SJCRH30 (cell line): Measurements from ENCODE around the gene ARG2. TPM values are rescaled to one million over a fixed set of nuclear protein-coding genes. Genes with fewer than 3 reads are reported as not detected.

Experiments used
- DNase-seq, 2 experiments: peaks; one replicate each; pipeline ENCODE4 v3.0.0-alpha.2; 2015 to 2020
- H3K27ac ChIP-seq: fragments of 250-450 bp; sonication (Bioruptor Pico); 2 replicates; pipeline ENCODE4 v1.5.1; 2020; ENCODE audit warnings: mild to moderate bottlenecking, moderate library complexity
- H3K27me3 ChIP-seq: fragments of 250-450 bp; sonication (Bioruptor Pico); 2 replicates; pipeline ENCODE4 v1.5.1; 2020; ENCODE audit warnings: mild to moderate bottlenecking, moderate library complexity
- H3K36me3 ChIP-seq: fragments of 250-450 bp; sonication (Bioruptor Pico); 2 replicates; pipeline ENCODE4 v1.5.1; 2020; ENCODE audit warnings: mild to moderate bottlenecking, moderate library complexity
- H3K4me1 ChIP-seq: fragments of 250-450 bp; sonication (Bioruptor Pico); 2 replicates; pipeline ENCODE4 v1.5.1; 2020; ENCODE audit warnings: mild to moderate bottlenecking, moderate library complexity
- H3K4me3 ChIP-seq: fragments of 250-450 bp; sonication (Bioruptor Pico); 2 replicates; pipeline ENCODE4 v1.5.1; 2020; ENCODE audit warnings: mild to moderate bottlenecking, moderate library complexity
- H3K9me3 ChIP-seq: fragments of 250-450 bp; sonication (Bioruptor Pico); replicated peaks from 2 replicates; pipeline ENCODE4 v1.5.1; 2020; ENCODE audit warnings: mild to moderate bottlenecking, moderate library complexity
- total RNA-seq: library from RNA; depleted of rRNA; stranded (reverse); fragments of >200 nt; shearing (Covaris generic); gene quantifications from 2 replicates; pipeline ENCODE4 v1.2.3, GENCODE V29; 2014; rRNA removed

The ARG2 gene
- 8.6 and 9.7 TPM in 2 replicates for total RNA-seq

DNA sequence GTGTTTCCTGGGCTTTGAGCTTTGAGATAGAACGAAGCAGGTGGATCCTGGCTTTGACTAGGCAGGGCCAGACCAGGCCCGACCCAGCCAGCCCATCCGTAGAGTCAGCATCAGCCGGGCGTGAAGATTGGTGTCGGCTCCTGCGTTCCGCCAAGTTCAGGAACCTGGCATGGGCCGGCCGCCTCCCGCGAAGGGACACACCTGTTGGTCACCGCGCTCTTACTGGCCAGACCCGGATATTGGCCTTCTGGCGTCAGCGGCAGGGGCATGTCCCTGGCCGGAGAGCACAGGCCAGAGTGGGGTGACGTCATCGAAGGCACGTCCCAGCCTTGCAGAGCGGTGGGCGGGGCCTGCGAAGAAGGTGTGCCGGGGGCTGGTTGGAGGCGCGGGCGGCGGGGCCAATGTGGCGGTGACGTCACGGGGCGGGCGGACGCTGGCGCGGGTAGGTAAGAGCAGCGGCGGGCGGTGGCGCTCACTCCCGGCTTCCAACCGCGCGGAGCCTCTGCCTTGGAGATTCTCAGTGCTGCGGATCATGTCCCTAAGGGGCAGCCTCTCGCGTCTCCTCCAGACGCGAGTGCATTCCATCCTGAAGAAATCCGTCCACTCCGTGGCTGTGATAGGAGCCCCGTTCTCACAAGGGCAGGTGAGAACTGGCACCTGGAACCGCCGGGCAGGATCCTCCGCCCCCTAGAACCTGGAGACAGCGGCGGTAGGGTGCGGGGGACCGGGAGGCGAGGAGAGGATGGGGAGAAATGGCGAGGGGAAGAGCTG is at the start of gene ARG2:
ARG2 (plus strand) TSS at position 475 of the 771 bp plus-strand sequence; CDS start at position 533, 58 bp downstream.
- H3K4me3 ChIP-seq, result peak within 1 kb of the TSS; percentile 67

DNA sequence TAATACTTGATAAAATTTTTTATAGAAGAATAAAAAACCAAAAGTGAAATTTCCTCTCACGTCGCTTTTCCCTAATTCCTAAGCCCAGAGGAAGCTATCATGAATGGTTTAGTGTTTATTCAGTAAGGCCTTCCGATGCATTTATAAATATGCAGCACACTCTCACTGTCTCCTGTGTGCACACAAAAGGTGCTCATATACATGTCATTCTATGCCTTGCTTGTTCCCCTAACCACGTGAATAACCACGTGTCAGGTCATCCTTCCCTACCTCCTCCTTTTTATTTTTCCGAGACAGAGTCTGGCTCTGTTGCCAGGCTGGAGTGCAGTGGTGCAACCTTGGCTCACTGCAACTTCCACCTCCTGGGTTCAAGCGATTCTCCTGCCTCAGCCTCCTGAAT is 49.3 kb upstream of the ARG2 start:
- no peaks in the 10 kb centered on the region; the same call in 1 of the 2 replicates for H3K27me3 ChIP-seq
- H3K9me3 ChIP-seq, result no peaks in the 10 kb centered on the region
- no peak overlapping the region for H3K4me3 ChIP-seq
- H3K36me3 ChIP-seq, result no peaks in the 10 kb centered on the region
- DNase-seq, result no peak
- no peak overlapping the region for H3K27ac ChIP-seq
- peaks cover 19% of the 10 kb centered on the region for H3K4me1 ChIP-seq

More for the DNA sequence above, at the start of gene ARG2:
- peak; percentile 89 to 93 for DNase-seq
- no peaks in the 10 kb centered on the region for H3K9me3 ChIP-seq
- no peaks in the 10 kb centered on the region for H3K4me1 ChIP-seq
- no peaks in the 10 kb centered on the region for H3K27me3 ChIP-seq
- H3K27ac ChIP-seq, result peak within 1 kb of the TSS; percentile 22; the same call in 1 of the 2 replicates
- H3K36me3 ChIP-seq, result no peaks in the 10 kb centered on the region

DNA sequence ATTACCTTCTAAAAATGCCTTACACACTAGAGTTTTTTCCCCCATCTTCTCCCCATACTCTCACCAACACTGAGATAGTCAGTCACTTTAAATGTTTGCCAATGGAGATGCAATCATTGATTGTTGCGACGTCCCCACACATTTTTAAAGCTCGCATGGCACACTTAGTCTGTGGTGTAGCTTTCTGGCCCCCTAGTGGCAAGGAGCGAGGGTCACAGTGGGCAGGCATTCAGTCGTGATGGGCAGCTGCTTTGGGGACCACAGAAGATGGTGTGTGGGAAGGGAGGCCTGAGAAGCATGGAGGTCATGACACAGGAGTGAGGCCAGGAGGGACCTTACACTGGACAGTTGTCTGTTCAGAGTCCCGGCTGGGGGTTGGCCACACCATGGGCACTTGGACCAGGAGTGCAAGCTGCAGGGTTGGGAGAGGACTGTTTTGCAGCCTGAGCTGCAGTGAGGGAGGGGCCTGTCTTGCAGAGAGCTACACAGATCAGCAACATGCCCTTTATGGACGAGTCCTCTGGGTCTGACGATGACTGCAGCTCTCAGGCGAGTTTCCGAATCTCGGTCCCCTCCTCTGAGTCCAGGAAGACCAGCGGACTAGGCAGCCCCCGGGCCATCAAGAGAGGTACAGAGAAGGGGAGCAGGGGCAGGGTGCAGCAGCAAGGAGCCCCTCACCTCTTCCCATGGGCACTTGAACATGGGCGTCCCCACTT is 48.3 kb upstream of the ARG2 start:
- Histone ChIP-seq H3K4me1 (peaks cover 14% of the 10 kb centered on the region), H3K27me3 (no peaks in the 10 kb centered on the region; the same call in 1 of the 2 replicates), H3K27ac (no peak overlapping the region), H3K9me3 (no peaks in the 10 kb centered on the region), H3K36me3 (no peaks in the 10 kb centered on the region), H3K4me3 (no peak overlapping the region)
- peak; percentile 56 to 76 for DNase-seq

DNA sequence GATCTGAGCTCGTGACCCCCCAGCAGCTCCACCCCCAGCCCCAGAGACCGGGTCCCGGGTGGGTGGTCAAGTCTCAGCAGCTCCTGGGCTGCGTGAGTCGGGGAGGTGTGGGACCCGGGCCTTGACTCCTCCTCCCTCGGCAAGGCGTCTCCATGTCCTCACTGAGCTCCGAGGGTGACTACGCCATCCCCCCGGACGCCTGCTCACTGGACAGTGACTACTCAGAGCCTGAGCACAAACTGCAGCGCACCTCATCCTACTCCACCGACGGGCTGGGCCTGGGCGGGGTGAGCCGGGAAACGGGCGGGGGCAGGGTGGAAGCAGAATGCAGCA is 47.8 kb upstream of the ARG2 start:
- Histone ChIP-seq H3K36me3 (no peaks in the 10 kb centered on the region), H3K4me3 (no peak overlapping the region), H3K9me3 (no peaks in the 10 kb centered on the region), H3K27ac (no peak overlapping the region), H3K4me1 (peaks cover 9% of the 10 kb centered on the region; the same call in 1 of the 2 replicates), H3K27me3 (no peaks in the 10 kb centered on the region; the same call in 1 of the 2 replicates)
- DNase-seq, result no peak

DNA sequence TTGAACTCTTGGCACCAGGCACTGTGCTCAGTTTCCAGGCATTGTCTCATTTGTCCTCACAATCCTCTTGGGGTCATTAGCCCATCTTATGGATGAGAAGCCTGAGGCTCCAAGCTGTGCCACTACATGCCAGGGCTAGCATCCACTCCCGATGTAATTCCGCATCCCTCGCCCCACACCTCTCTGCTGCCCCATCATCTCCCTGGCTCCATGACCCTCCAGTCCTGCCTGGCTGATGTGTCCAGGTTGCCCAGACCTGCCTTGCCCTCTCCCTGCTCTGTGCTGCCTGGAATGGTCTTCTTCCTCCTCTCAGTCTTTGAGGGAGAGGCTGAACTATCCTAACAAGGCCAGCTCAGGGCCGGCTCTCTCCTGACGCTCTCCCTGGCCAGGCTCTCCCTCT is 47.1 kb upstream of the ARG2 start:
- H3K36me3 ChIP-seq, result no peaks in the 10 kb centered on the region
- H3K27me3 ChIP-seq, result no peaks in the 10 kb centered on the region; the same call in 1 of the 2 replicates
- no peak for DNase-seq
- H3K27ac ChIP-seq, result no peak overlapping the region
- H3K4me3 ChIP-seq, result no peak overlapping the region
- no peaks in the 10 kb centered on the region for H3K9me3 ChIP-seq
- peaks cover 2% of the 10 kb centered on the region; the same call in 1 of the 2 replicates for H3K4me1 ChIP-seq

DNA sequence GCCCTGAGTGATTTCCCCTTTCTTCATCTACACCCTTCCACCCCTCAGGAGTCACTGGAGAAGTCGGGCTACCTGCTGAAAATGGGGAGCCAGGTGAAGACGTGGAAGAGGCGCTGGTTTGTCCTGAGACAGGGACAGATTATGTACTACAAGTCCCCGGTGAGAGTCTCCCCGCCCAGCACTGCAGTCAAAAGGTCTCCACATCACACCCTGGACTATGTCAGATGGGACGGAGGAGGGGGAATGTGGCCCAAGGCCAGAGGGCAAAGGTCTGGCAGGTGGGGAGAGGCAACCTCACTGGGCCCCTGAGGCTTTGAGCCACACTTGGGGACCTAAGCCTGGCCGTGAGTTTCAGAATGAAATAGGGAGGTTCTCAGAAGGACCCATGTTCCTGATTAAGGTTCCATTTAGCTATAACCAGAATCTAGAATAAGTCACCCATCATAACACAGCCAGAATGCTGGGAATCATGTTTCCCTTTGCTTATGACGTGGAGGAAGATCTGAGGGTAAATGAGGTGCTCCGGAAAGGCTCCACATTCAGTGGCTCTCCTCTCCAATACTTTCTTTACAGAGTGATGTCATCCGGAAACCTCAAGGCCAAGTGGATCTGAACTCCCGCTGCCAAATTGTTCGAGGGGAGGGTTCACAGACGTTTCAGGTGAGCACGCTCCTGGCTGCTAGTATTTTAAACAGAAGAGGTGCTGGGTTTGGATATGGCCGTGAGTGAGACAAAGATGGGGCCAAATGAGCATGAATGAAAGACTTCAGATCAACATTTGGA is 46.3 kb upstream of the ARG2 start:
- no peaks in the 10 kb centered on the region for H3K4me1 ChIP-seq
- no peaks in the 10 kb centered on the region for H3K36me3 ChIP-seq
- H3K4me3 ChIP-seq, result no peak overlapping the region
- H3K9me3 ChIP-seq, result no peaks in the 10 kb centered on the region
- no peak for DNase-seq
- no peak overlapping the region for H3K27ac ChIP-seq
- H3K27me3 ChIP-seq, result no peaks in the 10 kb centered on the region; the same call in 1 of the 2 replicates

DNA sequence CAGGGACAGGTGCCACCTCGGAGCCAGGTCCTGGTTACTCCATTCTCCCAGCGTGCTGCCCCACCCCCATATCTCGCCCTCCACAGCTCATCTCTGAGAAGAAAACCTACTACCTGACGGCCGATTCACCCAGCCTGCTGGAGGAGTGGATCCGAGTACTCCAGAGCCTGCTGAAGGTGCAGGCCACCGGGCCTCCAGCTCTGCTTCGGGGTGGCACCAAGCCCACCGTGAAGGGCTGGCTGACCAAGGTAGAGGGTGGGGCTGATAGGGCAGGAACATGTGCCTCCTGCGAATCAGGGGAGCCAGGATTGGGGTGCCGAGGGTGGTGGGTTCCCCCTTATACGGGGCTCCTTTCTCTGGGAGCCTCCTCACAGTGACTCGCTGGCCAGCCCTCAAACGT is 45.6 kb upstream of the ARG2 start:
- no peaks in the 10 kb centered on the region for H3K36me3 ChIP-seq
- no peak for DNase-seq
- no peak overlapping the region for H3K4me3 ChIP-seq
- no peak overlapping the region for H3K27ac ChIP-seq
- H3K4me1 ChIP-seq, result no peaks in the 10 kb centered on the region
- H3K9me3 ChIP-seq, result no peaks in the 10 kb centered on the region
- H3K27me3 ChIP-seq, result no peaks in the 10 kb centered on the region; the same call in 1 of the 2 replicates

DNA sequence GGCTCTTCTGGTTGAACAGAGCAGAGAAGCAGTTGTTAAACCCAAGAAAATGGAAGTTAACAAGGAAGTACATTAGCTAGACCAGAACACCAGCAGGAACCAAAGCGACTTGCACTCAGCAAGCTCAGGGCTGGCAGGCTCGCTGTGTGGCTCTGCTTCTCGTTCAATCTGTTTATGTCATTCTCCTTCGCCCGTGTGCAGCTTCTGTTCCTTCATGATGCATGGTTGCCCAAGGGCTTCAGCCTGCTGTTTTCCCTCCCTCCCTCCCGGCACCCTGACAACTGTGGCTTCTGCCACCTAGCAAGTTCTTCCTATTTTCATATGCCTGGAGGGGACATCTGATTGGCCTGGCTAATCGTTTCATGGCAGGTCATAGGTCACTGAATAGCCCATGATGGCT is 44.9 kb upstream of the ARG2 start:
- Histone ChIP-seq H3K27me3 (no peaks in the 10 kb centered on the region; the same call in 1 of the 2 replicates), H3K27ac (no peak overlapping the region), H3K36me3 (no peaks in the 10 kb centered on the region), H3K4me3 (no peak overlapping the region), H3K4me1 (no peaks in the 10 kb centered on the region), H3K9me3 (no peaks in the 10 kb centered on the region)
- DNase-seq, result no peak

DNA sequence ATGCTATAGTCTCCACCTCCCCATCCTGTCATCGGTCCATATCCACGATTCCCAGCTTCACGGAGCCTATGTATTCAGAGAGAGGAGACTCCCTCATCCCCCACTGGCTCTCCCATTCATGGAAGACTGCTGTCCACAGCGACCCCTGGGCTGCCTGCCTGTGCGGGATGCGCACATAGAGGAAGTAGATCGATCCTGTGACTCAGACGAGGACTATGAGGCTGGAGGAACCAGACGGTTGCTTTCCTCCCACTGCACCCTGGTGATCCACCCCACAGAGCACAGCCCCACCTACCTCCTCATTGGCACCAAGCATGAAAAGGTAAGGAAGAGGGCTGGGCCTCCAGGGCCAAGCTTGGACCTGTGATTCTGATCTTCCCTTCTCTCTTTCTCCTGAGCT is 44.0 kb upstream of the ARG2 start:
- Histone ChIP-seq H3K27me3 (no peaks in the 10 kb centered on the region; the same call in 1 of the 2 replicates), H3K4me1 (no peaks in the 10 kb centered on the region), H3K4me3 (no peak overlapping the region), H3K27ac (no peak overlapping the region), H3K36me3 (no peaks in the 10 kb centered on the region), H3K9me3 (no peaks in the 10 kb centered on the region)
- no peak for DNase-seq

DNA sequence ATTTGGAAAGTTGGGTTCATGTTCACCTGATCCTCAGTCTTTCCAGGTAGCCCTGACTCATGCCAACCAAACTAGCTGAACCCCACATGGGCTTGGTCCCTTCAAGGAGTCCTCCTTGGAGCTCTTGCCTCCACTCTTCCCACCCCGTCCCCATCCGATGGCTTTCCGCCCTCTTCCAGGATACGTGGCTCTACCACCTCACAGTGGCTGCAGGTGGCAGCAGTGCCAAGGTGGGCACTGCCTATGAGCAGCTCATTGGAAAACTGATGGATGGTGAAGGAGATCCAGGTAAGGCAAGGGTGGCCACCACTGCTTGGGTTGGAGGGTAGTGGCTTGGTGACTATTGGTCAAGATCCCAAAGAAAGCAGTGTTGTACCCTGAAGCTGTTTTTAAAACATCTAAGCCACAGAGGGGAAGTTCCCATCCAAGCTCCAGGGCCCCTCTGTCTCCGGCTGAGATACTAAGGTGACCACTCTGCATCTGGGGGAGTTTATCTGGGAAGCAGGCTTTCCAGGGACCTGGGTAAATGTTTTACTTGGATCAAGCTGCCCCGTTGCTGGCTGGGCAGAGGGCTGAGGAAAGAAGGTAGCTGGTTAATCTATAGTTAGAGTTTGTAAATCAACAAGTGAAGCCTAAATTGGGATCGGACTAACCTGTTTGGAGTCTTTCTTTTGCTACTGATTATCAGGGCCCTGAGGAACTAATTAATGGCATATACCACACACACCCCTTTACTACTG is 43.3 kb upstream of the ARG2 start:
- Histone ChIP-seq H3K4me1 (no peaks in the 10 kb centered on the region), H3K27ac (no peak overlapping the region), H3K27me3 (no peaks in the 10 kb centered on the region; the same call in 1 of the 2 replicates), H3K36me3 (no peaks in the 10 kb centered on the region), H3K4me3 (no peak overlapping the region), H3K9me3 (no peaks in the 10 kb centered on the region)
- no peak for DNase-seq

DNA sequence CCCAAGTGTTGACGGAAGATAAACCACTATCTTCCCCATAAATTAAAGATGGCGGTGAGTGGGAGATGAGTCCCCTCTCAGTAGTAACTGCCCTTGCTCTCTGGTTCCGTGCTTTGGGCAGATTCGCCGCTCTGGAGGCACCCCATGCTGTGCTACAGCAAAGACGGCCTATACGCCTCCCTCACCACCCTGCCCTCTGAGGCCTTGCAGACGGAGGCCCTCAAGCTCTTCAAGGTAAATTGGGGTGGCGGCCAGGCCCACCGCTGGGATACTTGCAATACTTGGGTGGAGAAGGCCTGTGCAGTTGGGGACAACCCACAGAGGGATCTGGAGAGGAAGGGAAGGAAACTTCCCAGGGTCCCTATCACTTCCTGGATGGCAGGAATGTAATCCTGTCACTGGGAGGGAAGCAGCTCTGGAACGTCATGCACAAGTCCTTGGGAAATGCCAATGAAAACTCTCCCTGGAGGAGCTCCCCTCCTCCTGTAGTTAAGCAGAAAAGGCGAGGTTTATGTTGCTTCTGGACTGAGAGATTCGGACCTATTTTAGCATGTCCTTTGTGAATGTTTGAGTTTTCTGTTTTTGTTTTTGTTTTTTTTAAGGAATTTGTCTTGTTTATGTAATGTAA is 42.4 kb upstream of the ARG2 start:
- H3K27ac ChIP-seq, result no peak overlapping the region
- H3K4me3 ChIP-seq, result no peak overlapping the region
- no peaks in the 10 kb centered on the region for H3K4me1 ChIP-seq
- H3K9me3 ChIP-seq, result no peaks in the 10 kb centered on the region
- no peaks in the 10 kb centered on the region for H3K36me3 ChIP-seq
- H3K27me3 ChIP-seq, result no peaks in the 10 kb centered on the region; the same call in 1 of the 2 replicates
- DNase-seq, result no peak

DNA sequence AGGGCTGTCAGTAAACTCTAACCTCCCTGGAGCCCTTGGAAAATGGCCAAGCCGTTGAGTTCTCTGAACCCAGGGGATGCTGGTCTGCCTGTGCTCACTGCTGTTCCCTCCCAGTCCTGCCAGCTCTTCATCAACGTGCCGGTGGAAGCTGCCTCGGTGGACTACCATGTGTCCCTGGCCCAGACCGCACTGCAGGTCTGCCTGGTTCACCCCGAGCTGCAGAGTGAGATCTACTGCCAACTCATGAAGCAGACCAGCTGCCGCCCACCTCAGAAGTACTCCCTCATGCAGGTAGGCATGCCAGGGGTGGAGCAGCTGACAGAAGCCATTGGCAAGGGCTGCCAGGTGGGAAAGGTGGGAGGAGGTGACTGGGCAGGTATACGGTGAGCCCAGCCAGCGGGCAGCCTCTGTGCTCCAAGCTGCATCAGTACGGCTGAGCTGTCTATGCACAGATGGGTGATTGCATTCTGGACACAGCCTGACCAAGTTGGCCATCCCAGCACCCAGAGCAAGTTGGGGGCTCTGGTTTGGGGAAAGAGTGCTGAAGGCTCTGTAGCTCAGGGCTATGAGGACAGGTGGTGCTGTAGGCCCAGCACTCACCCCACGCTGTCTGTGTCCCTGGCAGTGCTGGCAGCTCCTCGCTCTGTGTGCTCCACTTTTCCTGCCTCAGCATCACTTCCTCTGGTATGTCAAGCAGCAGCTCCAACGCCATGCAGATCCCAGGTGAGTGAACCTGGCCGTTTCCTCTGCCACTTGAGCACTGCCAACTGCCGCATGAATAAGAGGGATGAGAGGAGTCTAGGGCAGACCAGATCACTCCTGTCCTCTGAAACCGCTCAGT is 41.6 kb upstream of the ARG2 start:
- H3K4me1 ChIP-seq, result no peaks in the 10 kb centered on the region
- no peaks in the 10 kb centered on the region; the same call in 1 of the 2 replicates for H3K27me3 ChIP-seq
- no peak for DNase-seq
- H3K27ac ChIP-seq, result no peak overlapping the region
- no peak overlapping the region for H3K4me3 ChIP-seq
- no peaks in the 10 kb centered on the region for H3K36me3 ChIP-seq
- no peaks in the 10 kb centered on the region for H3K9me3 ChIP-seq

DNA sequence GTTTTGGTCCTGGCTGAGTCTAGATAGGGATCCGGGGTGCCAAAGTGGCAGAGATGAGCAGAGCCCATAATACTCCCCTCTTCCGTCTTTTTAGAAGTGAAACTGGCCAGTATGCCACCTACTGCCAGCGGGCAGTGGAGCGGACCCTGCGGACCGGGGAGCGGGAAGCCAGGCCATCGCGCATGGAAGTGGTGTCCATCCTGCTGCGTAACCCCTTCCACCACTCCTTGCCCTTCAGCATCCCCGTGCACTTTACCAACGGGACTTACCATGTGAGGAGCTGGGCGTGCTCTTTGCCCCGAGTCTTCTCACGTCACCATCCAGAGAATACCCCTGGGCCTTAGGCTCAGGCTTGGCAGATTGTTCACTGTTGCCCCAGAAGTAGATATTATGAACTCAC is 40.7 kb upstream of the ARG2 start:
- DNase-seq, result no peak
- no peaks in the 10 kb centered on the region for H3K9me3 ChIP-seq
- no peaks in the 10 kb centered on the region for H3K27me3 ChIP-seq
- H3K4me1 ChIP-seq, result no peaks in the 10 kb centered on the region
- no peak overlapping the region for H3K27ac ChIP-seq
- H3K36me3 ChIP-seq, result no peaks in the 10 kb centered on the region
- no peak overlapping the region for H3K4me3 ChIP-seq
